Upper lobe of left lung (tissue), 6 donors: ENCODE measurements around the gene IL21R. TPM values are rescaled to one million over a fixed set of nuclear protein-coding genes. Genes with fewer than 3 reads are reported as not detected.

Source experiments
- ATAC-seq, 2 donors: fragments of 200-7000 bp; cut with Tn5 transposase; one replicate each; pipeline ENCODE4 v1.9.1; 2022; ENCODE audit warnings: mild to moderate bottlenecking in 2 of 2, moderate library complexity in 2 of 2; ENCODE audit not compliant: low FRiP score in 2 of 2
- DNase-seq, 2 donors: peaks; one replicate each; pipeline ENCODE4 v3.0.0-alpha.2; 2019 to 2020
- H3K27ac ChIP-seq, 4 donors: fragments of 200-600 bp; sonication (generic); one replicate each; pipeline ENCODE4 v1.5.1; 2016 to 2019
- H3K27me3 ChIP-seq, 4 donors: fragments of 200-600 bp; sonication (generic); one replicate each; pipeline ENCODE4 v1.5.1; 2017 to 2019
- H3K36me3 ChIP-seq, 4 donors: fragments of 200-600 bp; sonication (generic); one replicate each; pipeline ENCODE4 v1.5.1; 2016 to 2019
- H3K4me1 ChIP-seq, 4 donors: fragments of 200-600 bp; sonication (generic); one replicate each; pipeline ENCODE4 v1.5.1; 2018 to 2019
- H3K4me3 ChIP-seq, 4 donors: fragments of 200-600 bp; sonication (generic); one replicate each; pipeline ENCODE4 v1.5.1; 2017 to 2019; ENCODE audit warnings: mild to moderate bottlenecking in 2 of 4, moderate library complexity in 1 of 4
- H3K9me3 ChIP-seq, 4 donors: fragments of 200-600 bp; sonication (generic); one replicate each; pipeline ENCODE4 v1.5.1; 2018 to 2019
- CTCF ChIP-seq, 6 experiments: fragments of 450-650 bp in 4 of 6; fragments of 200-600 bp in 2 of 6; sonication (generic) in 2 of 6; IDR thresholded peaks; one replicate each; pipeline ENCODE4 v1.5.1; 2016 to 2019; ENCODE audit warnings: antibody characterized with exemption in 6 of 6
- EP300 ChIP-seq, 4 donors: sonication (generic); formaldehyde crosslinking; IDR thresholded peaks; one replicate each; pipeline ENCODE4 v1.5.1; 2017; ENCODE audit warnings: antibody characterized with exemption in 4 of 4, control low read depth in 2 of 4
- POLR2A ChIP-seq, 4 donors: fragments of 450-650 bp; IDR thresholded peaks; one replicate each; pipeline ENCODE4 v1.5.1; 2016 to 2017; ENCODE audit warnings: antibody characterized with exemption in 4 of 4, mild to moderate bottlenecking in 2 of 4
- POLR2AphosphoS5 ChIP-seq, 2 donors: sonication (generic); formaldehyde crosslinking; IDR thresholded peaks; one replicate each; pipeline ENCODE4 v1.5.1; 2017; ENCODE audit warnings: antibody characterized with exemption in 2 of 2
- WGBS, 2 donors: methylation state at CpG; one replicate each; pipeline ENCODE4 v1.1.5; 2017 to 2018; 5-methylcytosine and 5-hydroxymethylcytosine counted together
- total RNA-seq, 6 donors: library from RNA; depleted of rRNA in 4 of 6; stranded (reverse); fragments of >200 nt in 4 of 6; gene quantifications; one replicate each; pipeline versions ENCODE4 v1.1.0 to v1.2.1, GENCODE V29; 2016 to 2021
- donor health status: DM: no; HTN: no; CAD: no; lungs with moderate emphysema.
- donor health status: DM: no; HTN: yes; CAD: no; lungs with severe emphysema.

The IL21R gene
- total RNA-seq, 6 donors from 2014 or later: 2.0 to 10.1 (median 3.6) TPM

DNA sequence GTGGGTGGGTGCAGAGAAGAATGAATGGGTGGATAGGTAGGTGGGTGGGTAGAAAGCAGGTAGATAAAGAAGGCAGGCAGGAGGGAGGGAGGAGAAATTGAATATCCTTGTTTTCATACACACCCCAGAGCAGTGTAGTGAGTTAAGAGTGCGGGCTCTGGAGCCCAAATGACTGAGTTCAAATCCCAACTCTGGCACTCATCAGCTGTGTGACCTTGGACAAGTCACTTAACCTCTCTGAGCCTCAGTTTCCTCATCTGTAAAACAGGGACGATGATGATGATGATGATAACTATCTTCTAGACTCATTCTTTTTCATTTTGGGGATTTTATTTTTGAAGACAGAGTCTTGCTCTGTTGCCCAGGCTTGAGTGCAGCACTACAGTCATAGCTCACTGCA, 2.0 kb upstream of the IL21R start:
- TF ChIP-seq CTCF (IDR thresholded peaks at IDR 0.05) (no peak), POLR2AphosphoS5 (IDR thresholded peaks at IDR 0.05) (no peak), EP300 (IDR thresholded peaks at IDR 0.05) (no peak), POLR2A (IDR thresholded peaks at IDR 0.05) (no peak)
- Histone ChIP-seq H3K27me3 (no peaks in the 10 kb centered on the region), H3K9me3 (peaks cover 0 to under 1% (median 0%) of the 10 kb centered on the region in 4 donors), H3K27ac (no peak overlapping the region), H3K36me3 (no peaks in the 10 kb centered on the region), H3K4me1 (peaks cover 19 to 39% (median 30%) of the 10 kb centered on the region in 4 donors), H3K4me3 (no peak overlapping the region)
- no peak for ATAC-seq
- DNase-seq: no peak
- WGBS, 2 donors: 94% methylated on average over 2 of the region's 2 CpGs

DNA sequence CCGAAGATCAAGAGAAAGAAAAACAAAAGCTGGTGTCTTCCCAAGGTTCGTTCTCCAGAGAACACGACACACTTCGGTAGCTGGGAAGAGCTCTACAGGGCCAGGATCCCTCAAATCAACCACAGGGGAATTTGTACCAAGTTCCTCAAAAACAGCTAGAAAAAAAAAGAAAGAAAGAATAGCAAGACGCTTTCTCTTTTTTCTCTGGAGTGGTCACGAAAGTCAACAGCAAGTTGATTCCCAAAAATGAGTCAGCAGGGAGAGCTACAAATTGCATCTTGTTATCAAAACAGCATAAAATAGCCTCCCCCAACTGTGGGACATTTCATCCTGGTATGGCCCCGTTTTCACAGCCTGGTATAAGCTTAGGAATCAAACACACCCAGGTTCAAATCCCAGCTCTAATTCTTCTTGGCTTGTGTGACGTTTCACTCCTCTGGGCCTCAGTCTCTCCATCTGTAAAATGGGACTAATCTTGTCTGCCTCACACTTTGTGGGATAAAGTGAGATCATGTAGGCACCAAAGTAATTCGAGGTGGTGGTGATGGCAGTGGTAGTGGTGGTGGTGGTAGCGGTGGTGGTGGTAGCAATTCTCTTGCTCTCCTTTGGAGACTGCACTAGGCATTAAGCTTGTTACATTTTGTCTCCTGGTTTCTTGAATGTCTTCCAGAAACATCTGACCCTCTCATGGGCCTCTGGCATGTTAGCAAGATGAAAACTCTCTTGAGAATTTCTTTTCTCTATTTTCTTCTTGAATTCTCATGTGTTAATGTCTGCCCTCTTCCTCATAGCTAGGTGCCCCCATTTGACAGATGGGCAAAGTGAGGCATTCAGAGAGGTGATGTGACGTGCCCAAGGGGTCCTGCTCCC, 988 bp upstream of the IL21R start:
- 50 to 55% methylated on average over 11 of the region's 11 CpGs for WGBS, 2 donors
- no peaks in the 10 kb centered on the region for H3K36me3 ChIP-seq
- peak overlapping the region in 3 of 4 donors; percentile 12 to 80 (median 69) for H3K27ac ChIP-seq
- H3K4me3 ChIP-seq: no peak overlapping the region
- TF ChIP-seq POLR2AphosphoS5 (IDR thresholded peaks at IDR 0.05) (no peak), CTCF (IDR thresholded peaks at IDR 0.05) (no peak), EP300 (IDR thresholded peaks at IDR 0.05) (no peak), POLR2A (IDR thresholded peaks at IDR 0.05) (no peak)
- peaks cover 22 to 45% (median 35%) of the 10 kb centered on the region in 4 donors for H3K4me1 ChIP-seq
- no peaks in the 10 kb centered on the region for H3K9me3 ChIP-seq
- ATAC-seq (no peak), DNase-seq (no peak)
- H3K27me3 ChIP-seq: no peaks in the 10 kb centered on the region

- ATAC-seq (no peak), DNase-seq (no peak)
- Histone ChIP-seq H3K27me3 (no peaks in the 10 kb centered on the region), H3K4me3 (peak overlapping the region; percentile 32 to 51 (median 39)), H3K27ac (peak overlapping the region; percentile 54 to 80 (median 79)), H3K36me3 (no peaks in the 10 kb centered on the region), H3K4me1 (peaks cover 23 to 57% (median 43%) of the 10 kb centered on the region in 4 donors), H3K9me3 (no peaks in the 10 kb centered on the region)
- WGBS, 2 donors: 34 to 43% methylated on average over 8 of the region's 8 CpGs
- TF ChIP-seq POLR2A (IDR thresholded peaks at IDR 0.05) (no peak), EP300 (IDR thresholded peaks at IDR 0.05) (no peak), CTCF (IDR thresholded peaks at IDR 0.05) (no peak), POLR2AphosphoS5 (IDR thresholded peaks at IDR 0.05) (no peak)
Measured at GRCh38 chr16:27402569-27402963, 592 bp downstream of the IL21R start.

DNA sequence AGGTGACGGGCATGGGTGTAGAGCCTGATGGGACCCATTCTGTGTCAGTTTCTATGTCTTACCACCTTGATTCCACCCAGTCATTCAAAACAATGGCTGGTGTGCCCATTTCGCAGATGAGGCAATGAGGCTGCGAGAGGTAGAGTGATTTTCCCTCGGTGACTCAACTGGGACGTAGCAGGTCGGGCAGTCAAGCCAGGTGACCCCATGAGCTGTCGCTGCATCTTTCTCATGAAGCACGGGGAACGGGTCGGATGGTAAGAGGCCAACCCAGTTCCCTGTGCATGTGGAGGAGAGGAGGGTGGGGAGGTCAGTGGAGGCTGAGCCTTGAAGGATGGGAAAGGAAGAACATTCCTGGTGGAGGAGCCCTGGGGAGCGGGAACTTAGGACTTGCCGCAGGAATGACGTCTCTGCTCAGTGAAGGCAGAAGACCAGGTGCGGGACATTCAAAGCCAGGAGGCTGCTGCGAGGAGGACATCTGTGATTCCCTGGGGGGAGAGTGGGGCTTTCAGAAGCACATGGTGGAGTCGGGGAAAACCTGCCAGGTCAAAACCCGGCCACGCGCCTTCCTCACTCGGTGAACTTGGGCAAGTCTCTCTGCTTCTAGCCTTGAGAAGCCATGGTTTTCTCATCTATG, 1.1 kb downstream of the IL21R start:
- H3K4me3 ChIP-seq: peak overlapping the region; percentile 32 to 51 (median 39)
- H3K27ac ChIP-seq: peak overlapping the region; percentile 54 to 80 (median 79)
- WGBS, 2 donors: 80 to 82% methylated on average over 19 to 20 of the region's 20 CpGs

More for the DNA sequence above, 1.1 kb downstream of the IL21R start:
- no peaks in the 10 kb centered on the region for H3K9me3 ChIP-seq
- TF ChIP-seq EP300 (IDR thresholded peaks at IDR 0.05) (no peak), CTCF (IDR thresholded peaks at IDR 0.05) (no peak), POLR2A (IDR thresholded peaks at IDR 0.05) (no peak), POLR2AphosphoS5 (IDR thresholded peaks at IDR 0.05) (no peak)
- no peaks in the 10 kb centered on the region for H3K36me3 ChIP-seq
- ATAC-seq (no peak), DNase-seq (no peak)
- no peaks in the 10 kb centered on the region for H3K27me3 ChIP-seq
- H3K4me1 ChIP-seq: peaks cover 23 to 62% (median 43%) of the 10 kb centered on the region in 4 donors
